GM23248 (cell line): ENCODE results near the gene OR52K2. TPM values are rescaled to one million over a fixed set of nuclear protein-coding genes. Genes with fewer than 3 reads are reported as not detected.

ENCODE experiments used
- DNase-seq: peaks from one replicate; pipeline ENCODE4 v3.0.0-alpha.2; 2015
- H2AFZ ChIP-seq: fragments of 200-600 bp; sonication (generic); 2 replicates; pipeline ENCODE4 v1.6.1; 2016; ENCODE audit warnings: antibody characterized with exemption
- H3F3A ChIP-seq: fragments of 200-600 bp; sonication (generic); 2 replicates; pipeline ENCODE4 v1.6.1; 2016; ENCODE audit warnings: mild to moderate bottlenecking, antibody characterized with exemption, mixed run types; ENCODE audit not compliant: insufficient read depth
- H3K27ac ChIP-seq: fragments of 200-600 bp; sonication (generic); 2 replicates; pipeline ENCODE4 v1.5.1; 2016; ENCODE audit warnings: mild to moderate bottlenecking
- H3K27me3 ChIP-seq: fragments of 200-600 bp; sonication (generic); replicated peaks from 2 replicates; pipeline ENCODE4 v1.6.1; 2016; ENCODE audit warnings: mild to moderate bottlenecking; ENCODE audit not compliant: insufficient read depth
- H3K36me3 ChIP-seq: fragments of 200-600 bp; sonication (generic); 2 replicates; pipeline ENCODE4 v1.6.1; 2016; ENCODE audit warnings: low read depth, mild to moderate bottlenecking
- H3K4me1 ChIP-seq: fragments of 200-600 bp; sonication (generic); 2 replicates; pipeline ENCODE4 v1.6.1; 2016; ENCODE audit warnings: mild to moderate bottlenecking; ENCODE audit not compliant: insufficient read depth
- H3K4me2 ChIP-seq: fragments of 200-600 bp; sonication (generic); one replicate; pipeline ENCODE4 v1.6.1; 2016; ENCODE audit warnings: mild to moderate bottlenecking; ENCODE audit not compliant: unreplicated experiment
- H3K4me3 ChIP-seq: fragments of 200-600 bp; sonication (generic); 2 replicates; pipeline ENCODE4 v1.5.1; 2016; ENCODE audit warnings: mild to moderate bottlenecking
- H3K79me2 ChIP-seq: fragments of 200-600 bp; sonication (generic); 2 replicates; pipeline ENCODE4 v1.6.1; 2016; ENCODE audit warnings: mild to moderate bottlenecking; ENCODE audit not compliant: insufficient read depth
- H3K9ac ChIP-seq: fragments of 200-600 bp; sonication (generic); 2 replicates; pipeline ENCODE4 v1.6.1; 2016; ENCODE audit warnings: mild to moderate bottlenecking
- H3K9me2 ChIP-seq: fragments of 200-600 bp; sonication (generic); 2 replicates; pipeline ENCODE4 v1.6.1; 2016; ENCODE audit warnings: mixed run types, mild to moderate bottlenecking, moderate library complexity; ENCODE audit not compliant: insufficient read depth
- H3K9me3 ChIP-seq: fragments of 200-600 bp; sonication (generic); one replicate; pipeline ENCODE4 v1.6.1; 2017; ENCODE audit warnings: low read depth
- H4K20me1 ChIP-seq: fragments of 200-600 bp; sonication (generic); 2 replicates; pipeline ENCODE4 v1.6.0; 2016; ENCODE audit not compliant: insufficient read depth
- EZH2 ChIP-seq: fragments of 200-600 bp; sonication (generic); IDR thresholded peaks from 2 replicates; pipeline ENCODE4 v1.6.1; 2018; ENCODE audit warnings: antibody characterized with exemption, mild to moderate bottlenecking; ENCODE audit not compliant: insufficient read depth, poor library complexity, severe bottlenecking
- EZH2phosphoT487 ChIP-seq: fragments of 200-600 bp; sonication (generic); IDR thresholded peaks from 2 replicates; pipeline ENCODE4 v1.6.1; 2018; ENCODE audit warnings: antibody characterized with exemption, moderate library complexity, mild to moderate bottlenecking, low read depth; ENCODE audit not compliant: insufficient read depth
- WGBS, 2 experiments: methylation state at CpG; one replicate each; pipeline ENCODE4 v1.1.6; 2015 to 2017; ENCODE audit warnings: low lambda C conversion rate in 2 of 2, low coverage in 1 of 2; ENCODE audit errors: missing lambda C conversion rate in 2 of 2; 5-methylcytosine and 5-hydroxymethylcytosine counted together
- in situ Hi-C: fragments of 300-500 bp; cut with MboI; formaldehyde crosslinking; loops from 2 replicates; pipeline ENCODE4 v1.15.0; 2020
- polyA plus RNA-seq: library from polyadenylated mRNA; unstranded; fragments of >200 nt; fragmentation: Nextera tagmentation; extraction: Ambion mirVana; gene quantifications from 2 replicates; pipeline ENCODE4 v1.2.1, GENCODE V29; 2016
- total RNA-seq: library from RNA; depleted of rRNA; stranded (reverse); fragments of >200 nt; shearing (Covaris generic); gene quantifications from 2 replicates; pipeline ENCODE4 v1.2.3, GENCODE V29; 2014

OR52K2 gene
- total and polyA plus RNA-seq, 2 experiments from 2014 or later, result not detected

DNA sequence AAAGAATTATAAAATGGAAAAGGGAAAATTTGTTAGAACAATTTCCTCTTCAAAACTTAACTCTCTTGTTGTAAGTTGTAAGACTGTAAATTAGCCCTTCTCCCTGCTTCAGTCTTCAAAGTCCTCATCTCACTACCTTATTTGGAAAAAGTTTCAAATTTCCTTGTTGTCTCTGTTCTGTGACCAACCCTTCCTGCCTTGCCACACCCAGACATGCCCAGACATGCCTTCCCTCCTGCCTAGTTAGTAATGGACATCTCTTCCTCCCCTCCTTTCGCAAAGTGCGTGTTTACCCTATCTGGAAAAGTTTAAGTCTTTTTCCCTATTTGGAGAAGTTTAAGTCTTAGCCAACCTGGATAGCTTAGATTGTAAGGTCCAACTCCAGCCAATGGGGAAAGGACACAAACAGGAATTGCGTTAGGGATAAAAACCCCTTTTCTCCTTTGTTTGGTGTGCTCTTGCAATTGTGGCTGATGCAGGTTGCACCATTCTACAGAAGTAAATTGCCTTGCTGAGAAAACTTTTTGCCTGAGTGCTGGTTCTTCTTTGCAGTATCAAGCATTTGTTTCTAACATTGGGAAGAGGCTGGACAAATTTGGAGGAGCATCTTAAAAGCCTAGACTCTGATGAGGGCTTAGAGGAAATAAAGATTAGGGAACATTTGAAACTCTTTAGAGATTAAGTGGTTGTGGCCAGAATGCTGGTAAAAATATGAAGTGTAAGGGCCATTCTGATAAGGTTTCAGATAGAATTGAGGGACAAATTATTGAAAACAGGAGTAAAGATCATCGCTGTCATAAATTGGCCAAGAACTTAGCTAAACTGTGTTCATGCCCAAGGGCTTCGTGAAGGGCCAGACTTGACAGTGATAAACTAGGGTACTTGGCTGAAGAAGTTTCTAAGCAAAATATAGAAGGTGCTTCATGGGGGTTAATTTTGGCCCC is 15.4 kb downstream of the OR52K2 start:
- DNase-seq, result peak; percentile 8
- no peak overlapping the region for H3K4me2 ChIP-seq
- no peaks in the 10 kb centered on the region for H3K9me3 ChIP-seq
- H3F3A ChIP-seq, result no peaks in the 10 kb centered on the region
- H4K20me1 ChIP-seq, result no peaks in the 10 kb centered on the region
- in situ Hi-C loops, result no loop called here
- H3K4me3 ChIP-seq, result no peak overlapping the region
- H2AFZ ChIP-seq, result 0 out of 2 replicates have a peak overlapping the region, but pooled peaks have one; percentile 58
- H3K9me2 ChIP-seq, result no peaks in the 10 kb centered on the region
- H3K36me3 ChIP-seq, result no peaks in the 10 kb centered on the region
- no peak overlapping the region for H3K9ac ChIP-seq
- no peak for TF ChIP-seq EZH2
- no peak for TF ChIP-seq EZH2phosphoT487
- no peak overlapping the region for H3K27ac ChIP-seq
- no peaks in the 10 kb centered on the region for H3K27me3 ChIP-seq
- no peaks in the 10 kb centered on the region for H3K79me2 ChIP-seq
- H3K4me1 ChIP-seq, result no peaks in the 10 kb centered on the region
- WGBS, 2 experiments, result 55 to 58% methylated on average over 5 of the region's 5 CpGs

DNA sequence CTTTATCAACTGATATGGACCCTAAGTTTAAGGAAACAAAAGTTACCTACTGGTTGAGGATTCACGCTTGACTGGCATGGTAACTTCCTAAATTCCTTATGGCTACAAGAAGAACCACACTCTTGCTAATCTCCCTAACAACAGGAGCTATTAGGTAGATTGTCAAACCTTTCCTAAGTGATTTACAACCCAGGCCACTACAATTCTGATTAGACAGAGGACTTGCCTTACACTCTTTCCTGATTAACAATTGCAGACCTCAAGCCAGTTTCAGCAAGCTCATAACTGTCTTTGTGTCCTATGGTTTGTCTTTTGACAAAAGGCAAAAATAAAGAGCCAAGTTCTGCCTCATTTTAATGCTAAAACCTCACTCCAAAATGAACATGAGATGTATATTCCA is 16.3 kb downstream of the OR52K2 start:
- Histone ChIP-seq H3K27me3 (no peaks in the 10 kb centered on the region), H3K4me3 (no peak overlapping the region), H4K20me1 (no peaks in the 10 kb centered on the region), H2AFZ (no peak overlapping the region), H3K9ac (no peak overlapping the region), H3K4me2 (no peak overlapping the region), H3F3A (no peaks in the 10 kb centered on the region), H3K27ac (no peak overlapping the region), H3K4me1 (no peaks in the 10 kb centered on the region), H3K9me2 (no peaks in the 10 kb centered on the region), H3K79me2 (no peaks in the 10 kb centered on the region), H3K9me3 (no peaks in the 10 kb centered on the region), H3K36me3 (no peaks in the 10 kb centered on the region)
- no peak for TF ChIP-seq EZH2
- no peak for TF ChIP-seq EZH2phosphoT487
- no peak for DNase-seq
- in situ Hi-C loops, result no loop called here
- 0% methylated on average over 1 of the region's 1 CpG for WGBS, 2 experiments

DNA sequence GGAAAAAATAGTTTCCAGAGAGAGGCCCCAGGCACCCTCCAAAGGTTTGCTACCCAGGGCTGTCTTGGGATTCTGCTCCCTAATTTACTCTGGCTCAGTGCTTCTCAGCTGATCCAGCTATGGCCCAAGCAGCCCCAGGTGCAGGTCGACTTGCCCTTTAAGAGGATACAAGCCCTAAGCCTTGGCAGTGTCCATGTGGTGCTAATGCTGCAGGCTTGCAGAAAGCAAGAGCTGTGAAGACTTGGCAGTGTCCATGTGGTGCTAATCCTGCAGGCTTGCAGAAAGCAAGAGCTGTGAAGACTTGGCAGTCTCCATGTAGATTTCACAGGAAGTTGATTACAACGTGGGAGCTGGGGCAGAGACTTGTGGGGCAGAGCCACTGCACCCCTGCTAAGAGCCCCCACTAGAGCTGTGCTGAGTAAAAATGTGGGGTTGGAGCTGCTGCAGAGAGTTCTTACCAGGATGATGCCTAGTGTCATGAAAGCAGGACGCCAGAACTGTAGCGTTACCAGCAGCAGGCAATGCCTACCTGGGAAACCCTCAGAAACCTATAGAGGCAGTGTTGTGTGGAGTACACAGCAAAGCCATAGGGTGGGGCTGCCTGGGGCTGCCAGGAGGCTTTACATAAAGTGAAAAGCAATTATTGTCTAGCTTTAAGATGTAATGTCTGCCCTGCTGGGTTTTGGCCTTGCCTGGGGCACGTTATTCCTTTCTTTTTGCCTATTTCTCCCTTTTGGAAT is 17.2 kb downstream of the OR52K2 start:
- H3F3A ChIP-seq, result no peaks in the 10 kb centered on the region
- WGBS, 2 experiments, result 3 to 7% methylated on average over 5 of the region's 5 CpGs
- no peak overlapping the region for H3K4me3 ChIP-seq
- no peak overlapping the region for H3K4me2 ChIP-seq
- TF ChIP-seq EZH2phosphoT487 (no peak), EZH2 (no peak)
- no peaks in the 10 kb centered on the region for H4K20me1 ChIP-seq
- no peak for DNase-seq
- no peak overlapping the region for H2AFZ ChIP-seq
- H3K9me3 ChIP-seq, result no peaks in the 10 kb centered on the region
- no peak overlapping the region for H3K27ac ChIP-seq
- H3K79me2 ChIP-seq, result no peaks in the 10 kb centered on the region
- H3K27me3 ChIP-seq, result no peaks in the 10 kb centered on the region
- H3K9me2 ChIP-seq, result no peaks in the 10 kb centered on the region
- H3K9ac ChIP-seq, result no peak overlapping the region
- H3K36me3 ChIP-seq, result no peaks in the 10 kb centered on the region
- no peaks in the 10 kb centered on the region for H3K4me1 ChIP-seq
- in situ Hi-C loops, result no loop called here

DNA sequence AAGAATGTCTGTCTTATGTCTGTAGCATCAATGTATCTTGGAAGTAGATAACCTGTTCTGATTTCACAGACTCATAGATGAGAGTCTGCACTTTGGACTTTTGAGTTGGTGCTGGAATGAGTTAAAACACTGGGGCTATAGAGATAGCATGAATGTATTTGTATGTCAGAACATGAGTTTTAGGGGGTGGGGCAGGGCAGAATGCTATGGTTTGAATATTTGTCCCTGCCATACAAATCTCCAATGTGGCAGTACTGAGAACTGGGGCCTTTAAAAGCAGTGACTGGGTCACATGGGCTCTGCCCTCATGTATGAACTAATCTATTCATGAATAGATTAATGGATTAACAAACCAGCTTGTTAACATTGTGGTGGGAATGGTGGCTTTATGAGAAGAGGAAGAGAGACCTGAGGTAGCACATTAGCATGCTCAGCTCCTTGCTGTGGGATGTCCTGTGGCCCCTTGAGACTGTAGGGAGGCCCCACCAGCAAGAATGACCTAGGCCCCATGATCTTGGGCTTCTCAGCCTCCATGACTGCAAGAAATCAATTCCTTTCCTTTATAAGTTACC is 17.9 kb downstream of the OR52K2 start:
- Histone ChIP-seq H3K79me2 (no peaks in the 10 kb centered on the region), H3K9ac (no peak overlapping the region), H4K20me1 (no peaks in the 10 kb centered on the region), H3K27me3 (no peaks in the 10 kb centered on the region), H3K4me2 (no peak overlapping the region), H3K4me1 (no peaks in the 10 kb centered on the region), H3K4me3 (no peak overlapping the region), H3K9me3 (no peaks in the 10 kb centered on the region), H3K9me2 (no peaks in the 10 kb centered on the region), H3K36me3 (no peaks in the 10 kb centered on the region), H2AFZ (no peak overlapping the region), H3K27ac (no peak overlapping the region), H3F3A (no peaks in the 10 kb centered on the region)
- no peak for DNase-seq
- in situ Hi-C loops, result no loop called here
- TF ChIP-seq EZH2phosphoT487, result no peak
- no peak for TF ChIP-seq EZH2
